GM12878 (cell line): ENCODE results near the gene ARMCX4. TPM values are rescaled to one million over a fixed set of nuclear protein-coding genes. Genes with fewer than 3 reads are reported as not detected.

Experiments
- ATAC-seq: fragments of 200-7000 bp; cut with Tn5 transposase; 3 replicates; pipeline ENCODE4 v1.9.1; 2020; ENCODE audit warnings: mild to moderate bottlenecking, moderate library complexity
- BruUV-seq: library from RNA; stranded (reverse); fragments of 400-500 nt; replicated peaks from 2 replicates; lab custom pipeline; 2021; lab: Mats Ljungman, UMichigan
- CTCF ChIA-PET: fragments of 300-600 bp; sonication (Branson Sonifier 250); formaldehyde crosslinking; extraction: SDS; loops from one replicate; lab custom pipeline; 2021; ENCODE audit warnings: inconsistent platforms; lab: Yijun Ruan, JAX
- POLR2A ChIA-PET: fragments of 350-600 bp; formaldehyde crosslinking; extraction: SDS; loops from one replicate; lab custom pipeline; 2021; ENCODE audit warnings: inconsistent platforms; lab: Charles Lee
- RAD21 ChIA-PET: fragments of 300-600 bp; sonication (Branson Sonifier 250); formaldehyde crosslinking; loops from one replicate; lab custom pipeline; 2023; ENCODE audit warnings: antibody characterized with exemption; ENCODE audit not compliant: unreplicated experiment; lab: Charles Lee
- SMC1A ChIA-PET: fragments of 300-600 bp; sonication (Branson Sonifier 250); formaldehyde crosslinking; loops from one replicate; lab custom pipeline; 2023; ENCODE audit not compliant: unreplicated experiment, uncharacterized antibody; lab: Charles Lee
- DNase-seq: peaks from one replicate; pipeline ENCODE4 v3.0.0-alpha.2; 2011; ENCODE audit warnings: low read depth, low spot score
- FAIRE-seq: peaks from 3 replicates; lab custom pipeline; 2011; peaks lifted over from hg19 to GRCh38; lab: Jason Lieb, UNC
- H2AFZ ChIP-seq: 2 replicates; pipeline ENCODE4 v1.6.0; 2011; ENCODE audit warnings: low read depth, low read length, control low read depth; ENCODE audit not compliant: control insufficient read depth
- H3K27ac ChIP-seq: 2 replicates; pipeline ENCODE4 v1.5.1; 2011; ENCODE audit warnings: control low read depth; ENCODE audit not compliant: control insufficient read depth, insufficient read depth
- H3K27me3 ChIP-seq, 2 experiments: replicated peaks in 1 of 2; 2 replicates each; pipeline versions ENCODE4 v1.6.0 to v1.6.1; 2011; ENCODE audit warnings: low read length in 1 of 2; ENCODE audit not compliant: control insufficient read depth in 2 of 2, insufficient read depth in 2 of 2
- H3K36me3 ChIP-seq, 2 experiments: 2 replicates each; pipeline ENCODE4 v1.5.1; 2011; ENCODE audit warnings: low read length in 1 of 2; ENCODE audit not compliant: control insufficient read depth in 2 of 2, insufficient read depth in 2 of 2
- H3K4me1 ChIP-seq: 2 replicates; pipeline ENCODE4 v1.6.1; 2011; ENCODE audit warnings: mild to moderate bottlenecking, low read length, moderate library complexity, mixed read lengths; ENCODE audit not compliant: control insufficient read depth, insufficient read depth
- H3K4me2 ChIP-seq: 2 replicates; pipeline ENCODE4 v1.6.0; 2011; ENCODE audit warnings: control low read depth; ENCODE audit not compliant: control insufficient read depth, insufficient read depth
- H3K4me3 ChIP-seq: fragments of 200-600 bp; sonication (generic); 2 replicates; pipeline ENCODE4 v1.5.1; 2016
- H3K79me2 ChIP-seq: 2 replicates; pipeline ENCODE4 v1.6.0; 2011; ENCODE audit warnings: low read length; ENCODE audit not compliant: control insufficient read depth, insufficient read depth
- H3K9ac ChIP-seq: 2 replicates; pipeline ENCODE4 v1.8.0; 2011; ENCODE audit warnings: low read length, control low read depth, mixed read lengths; ENCODE audit not compliant: control insufficient read depth, insufficient read depth
- H3K9me3 ChIP-seq: replicated peaks from 3 replicates; pipeline ENCODE4 v1.5.1; 2011; ENCODE audit warnings: mild to moderate bottlenecking, low read length; ENCODE audit not compliant: control insufficient read depth, insufficient read depth
- H4K20me1 ChIP-seq: 2 replicates; pipeline ENCODE4 v1.6.0; 2011; ENCODE audit not compliant: control insufficient read depth, insufficient read depth
- CEBPZ ChIP-seq: fragments of 150-350 bp; IDR thresholded peaks from 2 replicates; pipeline ENCODE4 v1.6.1; 2016; ENCODE audit warnings: low read depth, low read length
- CHD4 ChIP-seq: fragments of 200-600 bp; sonication (generic); IDR thresholded peaks from 2 replicates; pipeline ENCODE4 v1.6.1; 2016; ENCODE audit warnings: mild to moderate bottlenecking
- CREB1 ChIP-seq: IDR thresholded peaks from 2 replicates; pipeline ENCODE4 v1.6.1; 2012; ENCODE audit warnings: low read depth, mild to moderate bottlenecking, inconsistent platforms
- E2F8 ChIP-seq: fragments of 450-650 bp; IDR thresholded peaks from 2 replicates; pipeline ENCODE4 v1.6.1; 2018; ENCODE audit warnings: mild to moderate bottlenecking, low read depth, moderate library complexity; ENCODE audit not compliant: partially characterized antibody
- ELK1 ChIP-seq: IDR thresholded peaks from 2 replicates; pipeline ENCODE4 v1.6.1; 2012; ENCODE audit warnings: low read depth, low read length, improper control_type of control experiment
- ESRRA ChIP-seq: IDR thresholded peaks from 2 replicates; pipeline ENCODE4 v1.6.1; 2012; ENCODE audit warnings: mild to moderate bottlenecking, low read length, improper control_type of control experiment
- LARP7 ChIP-seq: fragments of 450-650 bp; IDR thresholded peaks from 2 replicates; pipeline ENCODE4 v1.6.1; 2017; ENCODE audit warnings: mild to moderate bottlenecking
- MXI1 ChIP-seq: fragments of 150-350 bp; IDR thresholded peaks from 2 replicates; pipeline ENCODE4 v1.6.1; 2011; ENCODE audit warnings: low read depth, mild to moderate bottlenecking, inconsistent platforms, low read length, improper control_type of control experiment
- NR2F1 ChIP-seq: fragments of 450-650 bp; conservative IDR thresholded peaks from 2 replicates; pipeline ENCODE4 v1.6.1; 2017; ENCODE audit warnings: mild to moderate bottlenecking
- TBL1XR1 ChIP-seq: IDR thresholded peaks from 2 replicates; pipeline ENCODE4 v1.6.1; 2012; ENCODE audit warnings: low read depth, low read length, improper control_type of control experiment
- ZBTB40 ChIP-seq: fragments of 450-650 bp; IDR thresholded peaks from 2 replicates; pipeline ENCODE4 v1.6.1; 2016; ENCODE audit warnings: mild to moderate bottlenecking, moderate library complexity, borderline replicate concordance
- ZNF384 ChIP-seq: IDR thresholded peaks from 2 replicates; pipeline ENCODE4 v1.6.1; 2012; ENCODE audit warnings: low read depth, mild to moderate bottlenecking, low read length, improper control_type of control experiment, borderline replicate concordance
- ZSCAN29 ChIP-seq: fragments of 450-650 bp; IDR thresholded peaks from 2 replicates; pipeline ENCODE4 v1.6.1; 2017; ENCODE audit warnings: mild to moderate bottlenecking, moderate library complexity
- WGBS: methylation state at CpG from one replicate; pipeline ENCODE4 v1.1.6; 2016; ENCODE audit warnings: low lambda C conversion rate; ENCODE audit not compliant: insufficient replicate concordance, insufficient coverage; ENCODE audit errors: missing lambda C conversion rate; 5-methylcytosine and 5-hydroxymethylcytosine counted together
- in situ Hi-C: fragments of 300-500 bp; cut with MboI; formaldehyde crosslinking; loops from 9 replicates; pipeline ENCODE4 v1.14.3; 2018; ENCODE audit warnings: mixed read lengths
- intact Hi-C: fragments of 100-400 bp; cut with micrococcal nuclease; formaldehyde crosslinking; loops from one replicate; pipeline ENCODE4 v1.14.2; 2022; ENCODE audit not compliant: unreplicated experiment
- polyA plus RNA-seq, 11 experiments: library from polyadenylated mRNA; depleted of rRNA in 4 of 11; unstranded in 6 of 11; stranded (reverse) in 5 of 11; fragments of >200 nt; fragmentation: Nextera tagmentation in 4 of 11; fragmentation: Illumina TruSeq in 1 of 11; extraction: Ambion mirVana in 4 of 11; extraction: Trizol in 1 of 11; gene quantifications; 1 replicate in 1 of 11; 2 replicates in 10 of 11; pipeline versions ENCODE4 v1.2.1 to v1.2.3, GENCODE V29; 2011 to 2016; ENCODE audit warnings: inconsistent platforms in 2 of 11, missing spikeins in 2 of 11, low read depth in 1 of 11
- total RNA-seq, 4 experiments: library from RNA; depleted of rRNA in 3 of 4; stranded (reverse); fragments of >200 nt in 3 of 4; fragmentation: Illumina TruSeq in 1 of 4; extraction: Trizol in 1 of 4; gene quantifications; 2 replicates each; pipeline versions ENCODE4 v1.2.1 to v1.2.3, GENCODE V29; 2013 to 2021

Gene ARMCX4
- total and polyA plus RNA-seq, 10 of the 15 experiments (the other 5 are each of a cell fraction or from before 2014, with no cell fraction given) = 0.23 to 3.2 (median 0.75) TPM; not detected in 1

- TF ChIP-seq ZBTB40 = no peak
- no peak for TF ChIP-seq ZSCAN29
- TF ChIP-seq TBL1XR1 = no peak
Measured at GRCh38 chrX:101482296-101482695, 3.0 kb upstream of the ARMCX4 start (continued).

GRCh38 chrX:101483705-101484104 lies 1.6 kb upstream of the ARMCX4 start:
- no peak for FAIRE-seq
- Histone ChIP-seq H3K4me1 (no peaks in the 10 kb centered on the region), H3K36me3 (no peaks in the 10 kb centered on the region), H4K20me1 (no peaks in the 10 kb centered on the region), H3K4me2 (no peak overlapping the region), H3K9me3 (no peaks in the 10 kb centered on the region), H3K79me2 (no peaks in the 10 kb centered on the region), H3K27me3 (no peaks in the 10 kb centered on the region), H3K9ac (no peak overlapping the region), H3K27ac (no peak overlapping the region), H3K4me3 (no peak overlapping the region), H2AFZ (no peak overlapping the region)
- POLR2A ChIA-PET = no interaction called here
- CTCF ChIA-PET = no interaction called here
- no peak for ATAC-seq
- intact Hi-C loops (no loop called here), in situ Hi-C loops (no loop called here)
- SMC1A ChIA-PET = no interaction called here
- BruUV-seq = no TSS peak
- RAD21 ChIA-PET = no interaction called here
- DNase-seq = no peak
- 0% methylated on average over 3 of the region's 3 CpGs for WGBS
- TF ChIP-seq MXI1 (no peak), CREB1 (no peak), CEBPZ (no peak), LARP7 (no peak), ZNF384 (no peak), NR2F1 (no peak), CHD4 (no peak), ELK1 (no peak), ESRRA (no peak), E2F8 (no peak)
